Keratinocyte (primary cell): ENCODE results near the gene RAB14. TPM values are rescaled to one million over a fixed set of nuclear protein-coding genes. Genes with fewer than 3 reads are reported as not detected.

Source experiments
- DNase-seq: peaks from one replicate; pipeline ENCODE4 v3.0.0-alpha.2; 2011; ENCODE audit warnings: low read depth, missing footprints, low spot score
- FAIRE-seq: peaks from 2 replicates; lab custom pipeline; 2011; peaks lifted over from hg19 to GRCh38; lab: Jason Lieb, UNC
- H2AFZ ChIP-seq: 2 replicates; pipeline ENCODE4 v1.6.0; 2012; ENCODE audit warnings: low read length, control low read depth, inconsistent platforms; ENCODE audit not compliant: control insufficient read depth
- H3K27ac ChIP-seq: 2 replicates; pipeline ENCODE4 v1.5.1; 2011; ENCODE audit warnings: low read length; ENCODE audit not compliant: control insufficient read depth, insufficient read depth
- H3K27me3 ChIP-seq: 3 replicates; pipeline ENCODE4 v1.6.0; 2011; ENCODE audit warnings: low read length; ENCODE audit not compliant: control insufficient read depth, insufficient read depth; ENCODE audit errors: extremely low read depth
- H3K36me3 ChIP-seq, 2 experiments: 2 replicates in 1 of 2; 3 replicates in 1 of 2; pipeline ENCODE4 v1.5.1; 2011; ENCODE audit warnings: low read length in 2 of 2, mild to moderate bottlenecking in 1 of 2; ENCODE audit not compliant: control insufficient read depth in 2 of 2, insufficient read depth in 2 of 2; ENCODE audit errors: extremely low read depth in 1 of 2
- H3K4me1 ChIP-seq: 3 replicates; pipeline ENCODE4 v1.5.1; 2011; ENCODE audit warnings: low read length; ENCODE audit not compliant: control insufficient read depth, insufficient read depth; ENCODE audit errors: extremely low read depth
- H3K4me2 ChIP-seq: 3 replicates; pipeline ENCODE4 v1.6.0; 2011; ENCODE audit warnings: low read depth, low read length; ENCODE audit not compliant: control insufficient read depth, insufficient read depth; ENCODE audit errors: extremely low read depth
- H3K4me3 ChIP-seq, 3 experiments: fragments of 200-600 bp in 1 of 3; sonication (generic) in 1 of 3; 2 replicates in 2 of 3; 3 replicates in 1 of 3; pipeline ENCODE4 v1.5.1; 2011 to 2016; ENCODE audit warnings: low read length in 3 of 3, mild to moderate bottlenecking in 3 of 3, control low read depth in 2 of 3, inconsistent platforms in 1 of 3, low read depth in 1 of 3, mixed read lengths in 1 of 3, mixed run types in 1 of 3, moderate library complexity in 1 of 3; ENCODE audit not compliant: control insufficient read depth in 2 of 3, insufficient read depth in 2 of 3; ENCODE audit errors: extremely low read depth in 1 of 3
- H3K79me2 ChIP-seq: 2 replicates; pipeline ENCODE4 v1.6.0; 2012; ENCODE audit warnings: low read length; ENCODE audit not compliant: control insufficient read depth, insufficient read depth
- H3K9ac ChIP-seq: 3 replicates; pipeline ENCODE4 v1.6.0; 2011; ENCODE audit warnings: low read length; ENCODE audit not compliant: control insufficient read depth, insufficient read depth; ENCODE audit errors: extremely low read depth
- H3K9me1 ChIP-seq: 3 replicates; pipeline ENCODE4 v1.6.0; 2011; ENCODE audit warnings: low read length; ENCODE audit not compliant: control insufficient read depth, insufficient read depth; ENCODE audit errors: extremely low read depth
- H3K9me3 ChIP-seq: 2 replicates; pipeline ENCODE4 v1.5.1; 2012; ENCODE audit warnings: low read depth, low read length; ENCODE audit not compliant: control insufficient read depth
- H4K20me1 ChIP-seq: 3 replicates; pipeline ENCODE4 v1.6.0; 2011; ENCODE audit warnings: low read length; ENCODE audit not compliant: control insufficient read depth, insufficient read depth; ENCODE audit errors: extremely low read depth
- CTCF ChIP-seq, 3 experiments: IDR thresholded peaks in 1 of 3; conservative IDR thresholded peaks in 1 of 3; optimal IDR thresholded peaks in 1 of 3; 2 replicates in 2 of 3; 3 replicates in 1 of 3; pipeline versions ENCODE3 to v1.5.1; 2011; ENCODE audit warnings: low read length in 3 of 3, mild to moderate bottlenecking in 3 of 3, moderate library complexity in 2 of 3, control low read depth in 1 of 3, inconsistent platforms in 1 of 3; ENCODE audit not compliant: insufficient read depth in 2 of 3; ENCODE audit errors: extremely low read depth in 1 of 3
- EZH2 ChIP-seq: IDR thresholded peaks from one replicate; pipeline ENCODE4 v1.6.1; 2012; ENCODE audit warnings: inconsistent platforms, mild to moderate bottlenecking, low read length, moderate library complexity
- dilution Hi-C: fragments of 300-500 bp; cut with MboI; formaldehyde crosslinking; loops from one replicate; pipeline ENCODE4 v1.7.0; 2020; ENCODE audit warnings: low sequenced_read_pairs; ENCODE audit not compliant: extremely low pct_ligation_motif_present
- polyA plus RNA-seq, 5 experiments: library from polyadenylated mRNA; depleted of rRNA in 3 of 5; stranded (reverse) in 3 of 5; stranded (forward) in 1 of 5; unstranded in 1 of 5; fragments of >200 nt; gene quantifications; 1 replicate in 1 of 5; 2 replicates in 3 of 5; 3 replicates in 1 of 5; pipeline versions ENCODE4 v1.2.1 to v1.2.3, GENCODE V29; 2011 to 2012; ENCODE audit warnings: missing spikeins in 2 of 5, low read depth in 1 of 5, low replicate concordance in 1 of 5

RAB14 gene
- polyA plus RNA-seq, 1 donor (not counting 4 experiments of a cell fraction or from before 2014, with no cell fraction given), result 42.8 TPM

GRCh38 chr9:121207371-121207940 is 5.8 kb upstream of the RAB14 start:
- Histone ChIP-seq H3K9me3 (no peaks in the 10 kb centered on the region), H3K27ac (no peak overlapping the region), H4K20me1 (no peaks in the 10 kb centered on the region), H3K9me1 (no peaks in the 10 kb centered on the region), H3K4me3 (no peak overlapping the region), H3K36me3 (no peaks in the 10 kb centered on the region), H3K79me2 (peaks cover under 1% of the 10 kb centered on the region), H3K9ac (no peak overlapping the region), H3K4me2 (no peak overlapping the region), H2AFZ (no peak overlapping the region), H3K4me1 (peaks cover under 1% of the 10 kb centered on the region), H3K27me3 (no peaks in the 10 kb centered on the region)
- DNase-seq, result no peak
- dilution Hi-C loops, result no loop called here
- TF ChIP-seq EZH2, result no peak
- no peak for TF ChIP-seq CTCF (optimal IDR thresholded peaks at IDR 0.05 in 1 of 3, IDR thresholded peaks at IDR 0.05 in 1 of 3, conservative IDR thresholded peaks at IDR 0.05 in 1 of 3; ENCODE audit: extremely low read depth in 1 of 3, insufficient read depth in 2 of 3, low read length in 3 of 3)
- no peak for FAIRE-seq

- H3K79me2 ChIP-seq, result peaks cover 6% of the 10 kb centered on the region
- DNase-seq (no peak), FAIRE-seq (no peak)
- H3K4me1 ChIP-seq, result peaks cover 6% of the 10 kb centered on the region
- H3K4me3 ChIP-seq, result no peak overlapping the region
- H3K36me3 ChIP-seq, result no peaks in the 10 kb centered on the region
- no peak for TF ChIP-seq CTCF (optimal IDR thresholded peaks at IDR 0.05 in 1 of 3, IDR thresholded peaks at IDR 0.05 in 1 of 3, conservative IDR thresholded peaks at IDR 0.05 in 1 of 3; ENCODE audit: extremely low read depth in 1 of 3, insufficient read depth in 2 of 3, low read length in 3 of 3)
- TF ChIP-seq EZH2, result no peak
- no peaks in the 10 kb centered on the region for H3K9me1 ChIP-seq
- no peaks in the 10 kb centered on the region for H3K9me3 ChIP-seq
- H2AFZ ChIP-seq, result no peak overlapping the region
- H4K20me1 ChIP-seq, result no peaks in the 10 kb centered on the region
- dilution Hi-C loops, result no loop called here
- H3K27me3 ChIP-seq, result no peaks in the 10 kb centered on the region
- H3K4me2 ChIP-seq, result no peak overlapping the region
- no peak overlapping the region for H3K27ac ChIP-seq
- H3K9ac ChIP-seq, result no peak overlapping the region
Measured at GRCh38 chr9:121206516-121207370, 5.1 kb upstream of the RAB14 start.
